GM12874 (cell line): ENCODE measurements around the gene CCDC30.

Experiments
- TF ChIP-seq, protein P1 (sequence below): IDR thresholded peaks from 2 replicates; pipeline ENCODE4 v1.5.1; 2011; ENCODE audit warnings: low read depth, mild to moderate bottlenecking, control low read depth, low read length, moderate library complexity; ENCODE audit not compliant: insufficient read depth

CCDC30 gene

DNA sequence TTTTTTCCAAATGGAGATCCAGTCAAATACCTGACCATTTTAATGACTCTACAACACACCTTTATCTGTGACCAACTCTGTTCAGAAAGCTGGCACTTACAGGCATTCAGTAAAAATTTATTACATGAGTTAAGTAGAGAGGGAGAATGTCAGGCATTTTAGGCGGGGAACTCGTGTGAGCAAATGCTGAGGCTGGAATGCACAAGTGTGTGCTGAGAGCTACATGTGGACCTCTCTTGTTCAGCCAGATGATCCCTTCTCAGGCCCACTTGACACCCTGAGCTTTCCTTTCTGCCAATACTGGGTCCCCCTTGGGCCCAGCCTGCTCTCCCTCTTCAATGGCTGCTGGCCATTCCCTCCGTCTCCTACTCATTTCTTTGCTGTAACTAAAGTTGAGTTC is 206.8 kb downstream of the CCDC30 start:
- TF ChIP-seq, protein P1, sequence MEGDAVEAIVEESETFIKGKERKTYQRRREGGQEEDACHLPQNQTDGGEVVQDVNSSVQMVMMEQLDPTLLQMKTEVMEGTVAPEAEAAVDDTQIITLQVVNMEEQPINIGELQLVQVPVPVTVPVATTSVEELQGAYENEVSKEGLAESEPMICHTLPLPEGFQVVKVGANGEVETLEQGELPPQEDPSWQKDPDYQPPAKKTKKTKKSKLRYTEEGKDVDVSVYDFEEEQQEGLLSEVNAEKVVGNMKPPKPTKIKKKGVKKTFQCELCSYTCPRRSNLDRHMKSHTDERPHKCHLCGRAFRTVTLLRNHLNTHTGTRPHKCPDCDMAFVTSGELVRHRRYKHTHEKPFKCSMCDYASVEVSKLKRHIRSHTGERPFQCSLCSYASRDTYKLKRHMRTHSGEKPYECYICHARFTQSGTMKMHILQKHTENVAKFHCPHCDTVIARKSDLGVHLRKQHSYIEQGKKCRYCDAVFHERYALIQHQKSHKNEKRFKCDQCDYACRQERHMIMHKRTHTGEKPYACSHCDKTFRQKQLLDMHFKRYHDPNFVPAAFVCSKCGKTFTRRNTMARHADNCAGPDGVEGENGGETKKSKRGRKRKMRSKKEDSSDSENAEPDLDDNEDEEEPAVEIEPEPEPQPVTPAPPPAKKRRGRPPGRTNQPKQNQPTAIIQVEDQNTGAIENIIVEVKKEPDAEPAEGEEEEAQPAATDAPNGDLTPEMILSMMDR, result no peak

DNA sequence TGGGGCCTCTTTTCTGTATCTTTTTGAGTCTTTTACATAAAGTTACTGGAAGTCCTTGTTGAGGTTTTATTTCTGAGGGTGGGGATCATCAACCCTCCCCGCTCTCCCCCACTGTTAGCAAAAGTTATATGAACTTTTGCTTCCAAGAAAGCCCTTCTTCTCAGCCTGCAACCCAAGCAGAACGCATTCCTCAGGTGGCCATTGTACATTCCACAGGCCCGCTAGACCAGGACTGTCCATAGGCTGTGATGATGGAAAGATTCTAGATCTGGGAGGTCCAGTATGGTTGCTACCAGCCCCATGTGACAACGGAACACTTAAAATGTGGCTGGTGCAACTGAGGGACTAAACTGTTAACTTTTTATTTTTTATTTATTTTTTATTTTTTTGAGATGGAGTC is 207.3 kb downstream of the CCDC30 start:
- TF ChIP-seq, protein P1, result no peak

DNA sequence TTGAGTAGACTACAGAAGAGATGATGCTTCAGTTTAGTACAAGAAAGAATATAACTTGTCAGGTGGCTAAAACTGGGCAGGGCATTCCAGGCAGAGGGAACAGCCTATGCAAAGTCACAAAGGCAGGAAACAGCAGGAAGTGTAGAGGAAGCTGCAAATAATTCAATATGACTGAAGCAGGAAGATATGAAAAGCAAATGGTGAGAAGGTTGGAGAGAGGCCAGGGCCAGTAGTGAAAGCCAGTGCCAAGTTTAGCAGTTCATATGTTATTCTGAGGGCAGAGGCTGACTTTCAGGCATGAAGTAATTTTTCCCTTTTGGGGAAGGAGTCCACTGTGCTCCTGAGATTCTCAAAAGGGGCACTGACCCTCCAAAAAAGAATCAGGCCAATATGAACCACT is 211.1 kb downstream of the CCDC30 start:
- TF ChIP-seq, protein P1, result no peak

DNA sequence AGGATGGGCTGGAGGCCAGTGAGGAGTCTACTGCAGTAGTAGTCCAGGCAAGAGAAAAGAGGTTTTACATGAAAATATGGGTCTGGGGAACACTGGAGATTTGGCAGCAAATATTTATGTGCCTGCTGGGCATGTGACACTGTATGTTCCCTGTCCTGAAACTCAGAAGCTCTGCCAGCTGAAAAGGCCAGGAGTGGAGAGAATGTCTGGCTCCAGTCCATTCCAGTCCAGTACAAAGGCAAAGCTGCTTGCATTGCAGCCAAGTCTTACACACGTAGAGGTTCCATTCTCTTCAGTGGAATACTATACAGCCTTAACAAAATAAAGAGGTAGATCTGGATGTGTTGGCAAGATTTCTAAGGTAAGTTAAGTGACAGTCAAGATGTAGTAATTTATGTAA is 211.6 kb downstream of the CCDC30 start:
- TF ChIP-seq, protein P1, result no peak

DNA sequence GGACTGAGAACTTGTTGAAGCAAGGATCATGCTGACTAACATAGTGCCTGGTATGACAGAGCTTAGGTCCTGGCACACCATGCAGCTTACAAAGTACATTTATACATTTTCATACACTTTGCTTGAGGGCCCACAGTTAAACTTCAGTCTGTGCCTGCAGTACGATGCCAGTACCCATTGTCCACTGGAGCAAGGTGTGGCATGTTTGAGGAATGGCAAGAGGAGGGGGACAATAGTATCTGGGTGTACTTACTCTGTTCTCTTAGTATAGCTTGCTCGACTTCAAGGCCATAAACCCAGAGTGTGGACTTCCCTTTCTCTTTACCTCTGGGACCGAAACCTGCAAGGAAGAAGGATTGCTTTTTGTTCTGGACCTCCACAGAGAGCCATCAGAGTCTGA is 212.4 kb downstream of the CCDC30 start:
- TF ChIP-seq, protein P1, result no peak

DNA sequence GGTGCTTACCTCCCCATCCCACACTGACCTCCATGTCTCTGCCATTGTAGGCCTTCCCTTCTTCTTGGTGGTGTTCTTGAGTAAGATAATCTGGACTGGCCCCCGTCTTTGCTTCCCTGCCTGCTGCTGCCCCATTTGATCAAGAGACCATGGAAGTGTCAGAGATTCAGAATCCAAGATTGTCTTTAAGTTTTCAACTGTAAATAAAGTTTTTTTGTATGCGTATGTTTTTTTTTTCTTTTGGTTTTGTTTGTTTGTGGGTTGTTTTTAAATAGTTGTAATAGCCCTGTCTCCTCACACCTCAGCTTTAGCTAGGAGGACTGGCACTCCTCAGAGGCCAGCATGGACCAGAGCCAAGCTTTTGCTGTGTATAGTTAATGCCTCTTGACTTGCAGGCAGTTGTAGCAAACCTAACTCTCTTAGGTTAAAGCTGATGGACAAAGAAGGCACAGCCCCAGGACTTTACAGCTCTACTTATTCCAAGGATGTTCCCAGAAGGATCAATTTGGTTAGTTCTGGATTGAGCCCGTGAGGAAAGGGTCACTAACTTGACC is 213.5 kb downstream of the CCDC30 start:
- TF ChIP-seq, protein P1, result no peak

DNA sequence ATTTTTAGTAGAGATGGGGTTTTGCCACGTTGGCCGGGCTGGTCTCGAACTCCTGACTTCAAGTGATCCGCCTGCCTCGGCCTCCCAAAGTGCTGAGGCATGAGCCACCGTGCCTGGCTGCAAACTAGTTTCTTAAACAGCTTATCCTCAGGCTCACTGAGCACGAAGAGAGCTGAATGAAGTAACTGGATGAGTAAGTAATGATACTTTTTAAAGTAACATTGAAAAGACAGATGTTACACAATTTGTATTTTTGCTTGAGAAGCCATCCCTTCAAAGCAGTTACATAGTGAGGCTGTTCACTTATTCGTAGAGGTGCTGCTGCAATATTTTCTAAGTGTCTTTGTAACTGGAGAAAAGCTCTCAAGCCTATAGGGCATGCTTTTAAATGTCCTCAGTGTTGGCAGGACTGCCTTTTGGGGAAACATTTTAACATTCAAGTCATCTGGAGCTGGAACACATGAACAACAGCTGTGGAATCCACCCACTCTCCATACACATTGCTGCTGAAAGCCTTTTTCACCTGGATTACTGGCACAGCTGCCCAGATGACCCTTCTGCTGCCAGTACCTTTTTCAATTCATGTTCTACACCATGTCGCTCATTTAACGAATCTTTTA is 216.4 kb downstream of the CCDC30 start:
- TF ChIP-seq, protein P1, result no peak
